Mesenchymal stem cell (in vitro differentiated cells and primary cell): ENCODE measurements around the gene NGEF.

Experiments used
- DNase-seq: peaks from one replicate; pipeline ENCODE4 v3.0.0-alpha.2; 2013
- H2AFZ ChIP-seq: one replicate; pipeline ENCODE4 v1.6.1; 2013; ENCODE audit warnings: low read depth, mild to moderate bottlenecking, control low read depth, inconsistent platforms, low read length, moderate library complexity
- H2AK5ac ChIP-seq: 2 replicates; pipeline ENCODE4 v1.6.1; 2013; ENCODE audit warnings: low read length, moderate library complexity, mild to moderate bottlenecking, inconsistent platforms; ENCODE audit not compliant: severe bottlenecking
- H2BK120ac ChIP-seq: one replicate; pipeline ENCODE4 v1.6.1; 2013; ENCODE audit warnings: low read depth, mild to moderate bottlenecking, inconsistent platforms, low read length, moderate library complexity
- H2BK12ac ChIP-seq, 2 experiments: one replicate each; pipeline ENCODE4 v1.6.1; 2013; ENCODE audit warnings: inconsistent platforms in 2 of 2, low read length in 2 of 2, mild to moderate bottlenecking in 2 of 2, moderate library complexity in 2 of 2, control low read depth in 1 of 2
- H2BK15ac ChIP-seq: one replicate; pipeline ENCODE4 v1.6.1; 2013; ENCODE audit warnings: mild to moderate bottlenecking, low read depth, inconsistent platforms; ENCODE audit not compliant: poor library complexity, severe bottlenecking
- H2BK5ac ChIP-seq: 2 replicates; pipeline ENCODE4 v1.6.1; 2013; ENCODE audit warnings: low read depth, mild to moderate bottlenecking, low read length, control low read depth, inconsistent platforms; ENCODE audit not compliant: poor library complexity, severe bottlenecking
- H3K14ac ChIP-seq, 2 experiments: one replicate each; pipeline ENCODE4 v1.6.1; 2013; ENCODE audit warnings: inconsistent platforms in 2 of 2, low read length in 2 of 2, control low read depth in 1 of 2, mild to moderate bottlenecking in 1 of 2, moderate library complexity in 1 of 2
- H3K18ac ChIP-seq, 2 experiments: one replicate each; pipeline ENCODE4 v1.6.1; 2013; ENCODE audit warnings: inconsistent platforms in 2 of 2, low read length in 2 of 2, control low read depth in 1 of 2, low read depth in 1 of 2, mild to moderate bottlenecking in 1 of 2
- H3K23ac ChIP-seq, 2 experiments: one replicate each; pipeline ENCODE4 v1.6.1; 2013; ENCODE audit warnings: inconsistent platforms in 2 of 2, low read length in 2 of 2, mild to moderate bottlenecking in 2 of 2, moderate library complexity in 2 of 2, control low read depth in 1 of 2
- H3K27ac ChIP-seq: 2 replicates; pipeline ENCODE4 v1.5.1; 2013; ENCODE audit warnings: mild to moderate bottlenecking, moderate library complexity, low read length, control low read depth, inconsistent platforms; ENCODE audit not compliant: poor library complexity, severe bottlenecking
- H3K27me3 ChIP-seq, 2 experiments: 2 replicates each; pipeline versions ENCODE4 v1.6.1 to v1.7.0; 2013; ENCODE audit warnings: low read length in 2 of 2, mild to moderate bottlenecking in 2 of 2, moderate library complexity in 2 of 2, control low read depth in 1 of 2, inconsistent platforms in 1 of 2; ENCODE audit not compliant: control insufficient read depth in 1 of 2, insufficient read depth in 1 of 2
- H3K36me3 ChIP-seq, 2 experiments: 2 replicates each; pipeline versions ENCODE4 v1.6.1 to v1.7.0; 2013; ENCODE audit warnings: low read length in 2 of 2, control low read depth in 1 of 2, inconsistent platforms in 1 of 2, low read depth in 1 of 2, mild to moderate bottlenecking in 1 of 2; ENCODE audit not compliant: insufficient read depth in 2 of 2, control insufficient read depth in 1 of 2
- H3K4ac ChIP-seq, 2 experiments: one replicate each; pipeline ENCODE4 v1.6.1; 2013; ENCODE audit warnings: inconsistent platforms in 2 of 2, low read length in 2 of 2, mild to moderate bottlenecking in 2 of 2, moderate library complexity in 2 of 2, control low read depth in 1 of 2, low read depth in 1 of 2
- H3K4me1 ChIP-seq: 2 replicates; pipeline ENCODE4 v1.6.1; 2013; ENCODE audit warnings: low read depth, low read length, control low read depth; ENCODE audit not compliant: control insufficient read depth, insufficient read depth
- H3K4me2 ChIP-seq: 2 replicates; pipeline ENCODE4 v1.6.1; 2013; ENCODE audit warnings: low read length, mild to moderate bottlenecking, inconsistent platforms; ENCODE audit not compliant: poor library complexity, severe bottlenecking
- H3K4me3 ChIP-seq, 2 experiments: 2 replicates each; pipeline versions ENCODE4 v1.5.1 to v1.7.0; 2013; ENCODE audit warnings: low read length in 2 of 2, mild to moderate bottlenecking in 2 of 2, control low read depth in 1 of 2, low read depth in 1 of 2; ENCODE audit not compliant: insufficient read depth in 1 of 2
- H3K79me1 ChIP-seq: replicated peaks from 2 replicates; pipeline ENCODE4 v1.6.1; 2013; ENCODE audit warnings: mild to moderate bottlenecking, control low read depth, low read length, inconsistent platforms; ENCODE audit not compliant: poor library complexity, severe bottlenecking
- H3K9ac ChIP-seq: 2 replicates; pipeline ENCODE4 v1.7.0; 2013; ENCODE audit warnings: mild to moderate bottlenecking, low read length, moderate library complexity
- H3K9me3 ChIP-seq: 2 replicates; pipeline ENCODE4 v1.7.0; 2013; ENCODE audit warnings: mild to moderate bottlenecking, low read length; ENCODE audit not compliant: control insufficient read depth
- H4K8ac ChIP-seq: one replicate; pipeline ENCODE4 v1.6.1; 2013; ENCODE audit warnings: inconsistent platforms, mild to moderate bottlenecking, low read length, moderate library complexity
- H4K91ac ChIP-seq: one replicate; pipeline ENCODE4 v1.6.1; 2013; ENCODE audit warnings: mild to moderate bottlenecking, low read length, inconsistent platforms
- WGBS: methylation state at CpG from one replicate; pipeline ENCODE4 v1.1.7; 2013; ENCODE audit warnings: mixed read lengths; 5-methylcytosine and 5-hydroxymethylcytosine counted together

NGEF gene

DNA sequence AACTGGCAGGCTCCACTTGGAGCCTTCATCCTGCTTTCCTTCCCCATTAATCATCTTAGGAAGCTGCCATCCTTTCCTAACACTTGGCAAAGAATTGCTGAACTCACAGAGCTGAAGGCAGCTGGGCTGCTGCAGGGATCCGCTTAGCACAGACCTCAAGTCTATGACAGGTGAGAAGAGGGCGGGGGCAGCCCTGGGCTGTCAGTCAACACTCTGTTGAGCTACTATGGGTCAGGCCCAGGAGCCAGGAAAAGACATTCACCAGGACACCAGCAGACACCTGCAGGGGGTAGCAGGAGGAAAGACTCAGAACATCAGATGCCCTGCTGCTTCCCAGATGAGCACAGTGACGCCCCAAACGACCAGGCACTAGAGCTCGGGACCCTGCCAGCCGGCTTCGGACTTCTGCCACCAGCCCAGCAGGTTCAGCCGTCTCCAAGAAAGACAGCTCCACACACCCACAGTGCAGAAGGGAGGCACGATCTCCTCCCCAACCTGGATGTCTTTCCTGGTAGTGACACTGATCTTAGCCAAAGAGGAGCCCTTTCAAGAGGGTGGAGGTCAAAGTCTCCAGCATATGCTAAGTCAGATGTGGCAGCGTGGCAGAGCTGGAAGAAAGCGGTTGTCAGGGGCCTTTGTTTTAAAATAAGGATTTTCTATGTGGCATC is 87.8 kb downstream of the NGEF start:
- H3K4ac ChIP-seq: no peak overlapping the region
- no peaks in the 10 kb centered on the region for H3K36me3 ChIP-seq
- H3K27ac ChIP-seq: no peak overlapping the region
- H3K9ac ChIP-seq: no peak overlapping the region
- peaks cover 60 to 64% of the 10 kb centered on the region in 2 experiments for H3K27me3 ChIP-seq
- H3K14ac ChIP-seq: no peak overlapping the region
- no peak overlapping the region for H3K4me3 ChIP-seq
- no peak overlapping the region for H2AFZ ChIP-seq
- H3K4me2 ChIP-seq: no peak overlapping the region
- no peak overlapping the region for H4K8ac ChIP-seq
- H3K9me3 ChIP-seq: peaks cover 5% of the 10 kb centered on the region
- WGBS: 27% methylated on average over 9 of the region's 11 CpGs
- no peak overlapping the region for H4K91ac ChIP-seq
- no peak overlapping the region for H3K18ac ChIP-seq
- H2BK12ac ChIP-seq: no peak overlapping the region
- H2BK15ac ChIP-seq: no peak overlapping the region
- H3K23ac ChIP-seq: no peak overlapping the region
- no peak for DNase-seq
- H2BK5ac ChIP-seq: no peak overlapping the region
- H2BK120ac ChIP-seq: no peak overlapping the region
- peaks cover 18% of the 10 kb centered on the region for H3K4me1 ChIP-seq
- H3K79me1 ChIP-seq: no peaks in the 10 kb centered on the region
- no peak overlapping the region for H2AK5ac ChIP-seq

DNA sequence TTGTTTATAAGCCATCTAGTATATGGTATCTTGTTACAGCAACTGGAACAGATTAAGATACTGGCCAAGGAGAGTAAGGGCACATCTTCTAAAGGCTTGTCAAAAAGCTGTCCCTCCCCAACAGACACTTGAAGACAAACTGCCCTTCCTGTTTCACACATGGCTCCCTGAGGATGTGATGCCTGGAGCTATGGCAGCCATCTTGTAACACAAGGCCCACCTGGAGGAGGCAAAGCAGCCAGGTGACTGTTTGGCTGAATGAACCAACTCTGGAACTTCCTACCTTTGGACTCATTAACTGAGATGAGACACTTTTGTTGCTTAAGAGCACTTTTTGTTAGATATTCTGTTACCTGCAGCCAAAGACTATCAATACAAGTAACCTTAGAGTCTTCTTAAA is 88.6 kb downstream of the NGEF start:
- Histone ChIP-seq H3K4me3 (no peak overlapping the region), H3K18ac (no peak overlapping the region), H2BK5ac (no peak overlapping the region), H3K27me3 (peaks cover 61 to 66% of the 10 kb centered on the region in 2 experiments), H3K9ac (no peak overlapping the region), H3K4me1 (peaks cover 18% of the 10 kb centered on the region), H2BK12ac (no peak overlapping the region), H2AFZ (no peak overlapping the region), H3K79me1 (no peaks in the 10 kb centered on the region), H3K14ac (no peak overlapping the region), H2BK120ac (no peak overlapping the region), H3K36me3 (no peaks in the 10 kb centered on the region), H3K4ac (no peak overlapping the region), H4K8ac (no peak overlapping the region), H2AK5ac (no peak overlapping the region), H4K91ac (no peak overlapping the region), H2BK15ac (no peak overlapping the region), H3K4me2 (no peak overlapping the region), H3K27ac (no peak overlapping the region), H3K9me3 (peaks cover 5% of the 10 kb centered on the region), H3K23ac (no peak overlapping the region)
- no peak for DNase-seq

DNA sequence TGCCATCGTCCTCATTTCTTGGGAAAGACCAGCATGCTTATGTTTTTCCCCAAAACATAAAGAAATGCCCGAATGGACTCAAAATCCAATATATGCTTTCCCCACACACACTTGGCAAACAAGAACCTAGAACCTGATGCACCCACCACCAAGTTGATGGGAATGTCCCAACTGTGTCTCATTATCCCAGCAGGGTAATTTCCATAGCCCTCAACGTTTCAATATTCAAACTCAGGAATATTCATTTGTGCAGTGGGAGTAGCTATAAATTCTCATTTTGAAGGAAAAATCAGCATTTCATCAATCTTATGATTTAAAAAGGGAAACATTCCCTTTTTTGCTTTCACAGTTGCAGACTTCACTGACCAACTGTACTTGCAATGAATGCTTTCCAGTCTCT is 92.3 kb downstream of the NGEF start:
- Histone ChIP-seq H3K4me3 (no peak overlapping the region), H3K9ac (no peak overlapping the region), H2BK12ac (no peak overlapping the region), H4K91ac (no peak overlapping the region), H3K27ac (no peak overlapping the region), H2AFZ (no peak overlapping the region), H3K18ac (no peak overlapping the region), H2AK5ac (no peak overlapping the region), H3K9me3 (peaks cover 5% of the 10 kb centered on the region), H3K14ac (no peak overlapping the region), H3K4me2 (no peak overlapping the region), H4K8ac (no peak overlapping the region), H2BK120ac (no peak overlapping the region), H3K27me3 (peaks cover 45 to 50% of the 10 kb centered on the region in 2 experiments), H3K4ac (no peak overlapping the region), H3K79me1 (no peaks in the 10 kb centered on the region), H3K4me1 (no peaks in the 10 kb centered on the region), H3K23ac (no peak overlapping the region), H2BK5ac (no peak overlapping the region), H2BK15ac (no peak overlapping the region), H3K36me3 (no peaks in the 10 kb centered on the region)
- DNase-seq: no peak
- WGBS: 84% methylated on average over 2 of the region's 3 CpGs

DNA sequence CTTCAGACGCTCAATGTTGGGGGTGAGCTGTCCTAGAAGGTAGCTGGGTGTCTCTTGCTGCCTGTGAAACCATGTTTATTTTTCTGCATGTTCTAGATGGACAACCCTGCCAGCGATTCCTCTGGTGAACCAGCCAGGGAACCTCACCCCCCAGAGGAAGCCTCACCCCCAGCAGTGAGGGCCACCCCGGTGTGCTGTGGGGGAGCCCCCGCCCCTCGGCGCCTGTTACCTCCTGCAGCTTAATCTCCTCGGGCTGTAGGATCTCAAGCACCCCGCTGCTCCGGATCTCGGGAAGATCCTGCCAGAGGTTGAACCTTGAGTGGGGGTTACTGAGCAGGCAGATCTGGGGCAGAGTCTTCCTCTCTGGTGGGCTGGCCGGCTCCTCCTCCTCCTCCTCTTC is 93.0 kb downstream of the NGEF start:
- no peak overlapping the region for H3K23ac ChIP-seq
- no peak overlapping the region for H2BK15ac ChIP-seq
- no peak overlapping the region for H2BK12ac ChIP-seq
- H4K8ac ChIP-seq: no peak overlapping the region
- H3K9me3 ChIP-seq: peaks cover 5% of the 10 kb centered on the region
- no peak overlapping the region for H3K4me3 ChIP-seq
- H3K36me3 ChIP-seq: no peaks in the 10 kb centered on the region
- no peak overlapping the region for H3K14ac ChIP-seq
- no peak overlapping the region for H3K4me2 ChIP-seq
- no peak overlapping the region for H2AK5ac ChIP-seq
- H2BK120ac ChIP-seq: no peak overlapping the region
- no peak overlapping the region for H2AFZ ChIP-seq
- H3K18ac ChIP-seq: no peak overlapping the region
- no peak overlapping the region for H3K27ac ChIP-seq
- no peaks in the 10 kb centered on the region for H3K79me1 ChIP-seq
- H3K4ac ChIP-seq: no peak overlapping the region
- H3K9ac ChIP-seq: no peak overlapping the region
- no peak overlapping the region for H4K91ac ChIP-seq
- no peaks in the 10 kb centered on the region for H3K4me1 ChIP-seq
- 77% methylated on average over 11 of the region's 11 CpGs for WGBS
- H3K27me3 ChIP-seq: peaks cover 43% of the 10 kb centered on the region in 2 experiments
- H2BK5ac ChIP-seq: no peak overlapping the region
- no peak for DNase-seq
